Osteocyte (in vitro differentiated cells): Measurements from ENCODE around the gene CTCFL. TPM values are rescaled to one million over a fixed set of nuclear protein-coding genes. Genes with fewer than 3 reads are reported as not detected.

ENCODE experiments used
- DNase-seq: peaks from one replicate; pipeline ENCODE4 v3.0.0; 2021; ENCODE audit warnings: mixed read lengths; ENCODE audit not compliant: unreplicated experiment; ENCODE audit errors: extremely low spot score
- H3K27ac Mint-ChIP-seq: one replicate; pipeline ENCODE4 v1.8.0; 2021; ENCODE audit warnings: mild to moderate bottlenecking, mixed read lengths; ENCODE audit not compliant: unreplicated experiment
- H3K27me3 Mint-ChIP-seq: one replicate; pipeline ENCODE4 v1.8.0; 2021; ENCODE audit warnings: mixed read lengths; ENCODE audit not compliant: unreplicated experiment
- H3K36me3 Mint-ChIP-seq: one replicate; pipeline ENCODE4 v1.8.0; 2021; ENCODE audit warnings: mixed read lengths; ENCODE audit not compliant: unreplicated experiment
- H3K4me1 Mint-ChIP-seq: one replicate; pipeline ENCODE4 v1.8.0; 2021; ENCODE audit warnings: mixed read lengths; ENCODE audit not compliant: unreplicated experiment
- H3K4me3 Mint-ChIP-seq: one replicate; pipeline ENCODE4 v1.8.0; 2021; ENCODE audit warnings: mild to moderate bottlenecking, moderate library complexity, mixed read lengths; ENCODE audit not compliant: unreplicated experiment
- H3K9me3 Mint-ChIP-seq: one replicate; pipeline ENCODE4 v1.8.0; 2021; ENCODE audit warnings: mixed read lengths; ENCODE audit not compliant: unreplicated experiment
- CTCF ChIP-seq: fragments of 200-600 bp; sonication (generic); IDR thresholded peaks from 2 replicates; pipeline ENCODE4 v1.5.0; 2021; ENCODE audit warnings: antibody characterized with exemption, mild to moderate bottlenecking, moderate library complexity
- total RNA-seq: library from RNA; stranded (reverse); gene quantifications from 2 replicates; pipeline ENCODE4 v1.2.1, GENCODE V29; 2021

CTCFL gene
- total RNA-seq, 1 donor from 2014 or later: not detected

- H3K36me3 Mint-ChIP-seq: no peaks in the 10 kb centered on the region
- DNase-seq: no peak
- no peaks in the 10 kb centered on the region for H3K9me3 Mint-ChIP-seq
- H3K27ac Mint-ChIP-seq: no peak overlapping the region
- H3K27me3 Mint-ChIP-seq: peaks cover 56% of the 10 kb centered on the region
- H3K4me1 Mint-ChIP-seq: peaks cover 8% of the 10 kb centered on the region
- TF ChIP-seq CTCF: no peak
- H3K4me3 Mint-ChIP-seq: no peak overlapping the region
Measured at GRCh38 chr20:57570145-57570850, 45.4 kb upstream of the CTCFL start.

- H3K36me3 Mint-ChIP-seq: no peaks in the 10 kb centered on the region
- peaks cover 63% of the 10 kb centered on the region for H3K27me3 Mint-ChIP-seq
- H3K9me3 Mint-ChIP-seq: no peaks in the 10 kb centered on the region
- DNase-seq: no peak
- peaks cover 8% of the 10 kb centered on the region for H3K4me1 Mint-ChIP-seq
- TF ChIP-seq CTCF: no peak
- H3K4me3 Mint-ChIP-seq: no peak overlapping the region
- no peak overlapping the region for H3K27ac Mint-ChIP-seq
Measured at GRCh38 chr20:57568960-57569359, 44.0 kb upstream of the CTCFL start.

GRCh38 chr20:57568088-57568896 is 43.4 kb upstream of the CTCFL start:
- peaks cover 8% of the 10 kb centered on the region for H3K4me1 Mint-ChIP-seq
- no peak for TF ChIP-seq CTCF
- no peak overlapping the region for H3K4me3 Mint-ChIP-seq
- peaks cover 59% of the 10 kb centered on the region for H3K27me3 Mint-ChIP-seq
- no peak overlapping the region for H3K27ac Mint-ChIP-seq
- H3K9me3 Mint-ChIP-seq: no peaks in the 10 kb centered on the region
- DNase-seq: no peak
- H3K36me3 Mint-ChIP-seq: no peaks in the 10 kb centered on the region

- Mint-ChIP-seq H3K4me3 (no peak overlapping the region), H3K27ac (no peak overlapping the region), H3K4me1 (peaks cover 8% of the 10 kb centered on the region), H3K9me3 (no peaks in the 10 kb centered on the region), H3K27me3 (peaks cover 54% of the 10 kb centered on the region), H3K36me3 (no peaks in the 10 kb centered on the region)
- DNase-seq: no peak
- TF ChIP-seq CTCF: no peak
Measured at GRCh38 chr20:57567471-57568079, 42.6 kb upstream of the CTCFL start.
